GM18951 (cell line): ENCODE data around the gene GRIP1.

Source experiments
- POLR2A ChIP-seq: IDR thresholded peaks from 4 replicates; pipeline ENCODE4 v1.6.1; 2011; ENCODE audit warnings: mild to moderate bottlenecking; ENCODE audit not compliant: insufficient read length, insufficient read depth; ENCODE audit errors: extremely low read depth
- in situ Hi-C: fragments of 300-500 bp; cut with MboI; formaldehyde crosslinking; loops from one replicate; pipeline ENCODE4 v1.12.0; 2022; ENCODE audit warnings: low sequenced_read_pairs, mixed read lengths, inconsistent platforms; ENCODE audit not compliant: unreplicated experiment

Gene GRIP1

GRCh38 chr12:66679461-66680084 is 697 bp upstream of the GRIP1 start:
- in situ Hi-C loops = no loop called here
- no peak for TF ChIP-seq POLR2A

GRCh38 chr12:66676241-66676640 is 2.6 kb downstream of the GRIP1 start:
- in situ Hi-C loops = no loop called here
- no peak for TF ChIP-seq POLR2A

- in situ Hi-C loops = no loop called here
These were observed 4.3 kb downstream of the GRIP1 start for GRCh38 chr12:66674495-66675122.

GRCh38 chr12:66669541-66669940 is 9.3 kb downstream of the GRIP1 start:
- in situ Hi-C loops = no loop called here
- TF ChIP-seq POLR2A = no peak

More at GRCh38 chr12:66674495-66675122, 4.3 kb downstream of the GRIP1 start:
- TF ChIP-seq POLR2A = no peak

- in situ Hi-C loops = no loop called here
- no peak for TF ChIP-seq POLR2A
These were observed 10.6 kb downstream of the GRIP1 start for GRCh38 chr12:66668311-66668710.

GRCh38 chr12:66667906-66668305 is 11.0 kb downstream of the GRIP1 start:
- no peak for TF ChIP-seq POLR2A
- in situ Hi-C loops = no loop called here

GRCh38 chr12:66666481-66666880 is 12.4 kb downstream of the GRIP1 start:
- in situ Hi-C loops = no loop called here
- no peak for TF ChIP-seq POLR2A

- no peak for TF ChIP-seq POLR2A
- in situ Hi-C loops = no loop called here
These were observed 13.4 kb downstream of the GRIP1 start for GRCh38 chr12:66665435-66665985.

DNA sequence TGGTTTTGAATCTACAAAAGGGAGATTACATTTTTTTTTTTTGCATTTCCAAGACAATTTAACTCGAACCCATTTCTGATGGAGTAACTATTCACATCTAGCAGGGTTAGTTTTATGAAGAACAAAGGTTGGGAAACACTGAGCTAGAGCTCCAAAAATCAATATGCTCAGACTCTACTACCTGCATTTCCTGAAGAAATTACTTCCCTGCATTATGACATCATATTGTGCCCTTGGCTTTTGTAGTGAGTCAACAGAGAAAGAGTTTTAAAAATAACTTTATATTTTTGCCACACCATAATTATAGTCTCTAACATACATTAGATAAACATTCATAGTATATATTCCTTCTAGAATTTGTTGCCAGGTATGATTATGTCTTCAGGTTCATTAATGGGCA is 14.8 kb downstream of the GRIP1 start:
- in situ Hi-C loops = no loop called here

DNA sequence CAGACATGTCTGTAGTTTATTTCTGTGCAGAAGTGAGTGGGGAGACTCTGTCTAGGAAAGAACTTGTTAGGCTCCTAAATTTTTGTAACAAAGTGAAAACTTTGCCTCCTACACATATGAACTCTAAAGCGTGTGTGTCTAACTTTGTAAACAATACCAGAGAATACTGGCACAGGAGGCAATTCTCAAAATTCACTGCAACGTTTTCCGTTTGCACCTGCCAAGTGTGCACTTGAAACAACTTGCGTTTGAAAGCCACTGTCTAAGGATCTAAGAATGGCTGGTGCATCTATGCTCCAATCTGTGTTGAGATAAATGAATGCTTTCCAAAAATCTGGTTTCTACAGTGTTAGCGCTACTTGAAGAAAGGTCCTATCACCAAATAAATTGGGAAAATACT is 15.3 kb downstream of the GRIP1 start:
- in situ Hi-C loops = no loop called here
- TF ChIP-seq POLR2A = no peak

More for the DNA sequence above, 14.8 kb downstream of the GRIP1 start:
- TF ChIP-seq POLR2A = no peak

DNA sequence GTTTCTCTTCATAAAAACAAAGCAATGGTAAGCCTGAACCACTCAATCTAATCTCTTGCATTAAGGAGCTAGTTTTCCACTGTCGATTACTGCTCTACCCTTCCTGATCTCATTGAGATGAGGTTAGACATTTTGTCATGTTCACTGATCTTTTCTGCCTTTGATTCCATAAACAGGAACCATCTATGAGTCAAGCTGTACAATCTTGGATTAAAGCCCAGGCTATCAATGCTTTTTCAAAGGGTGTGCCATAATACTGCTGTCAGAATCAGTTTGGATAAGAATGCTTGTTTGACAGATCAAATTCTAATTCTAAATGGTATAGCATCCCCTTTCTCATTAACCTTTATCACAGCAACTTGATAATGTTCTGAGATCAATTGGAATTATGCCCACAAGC is 16.1 kb downstream of the GRIP1 start:
- TF ChIP-seq POLR2A = no peak
- in situ Hi-C loops = no loop called here

DNA sequence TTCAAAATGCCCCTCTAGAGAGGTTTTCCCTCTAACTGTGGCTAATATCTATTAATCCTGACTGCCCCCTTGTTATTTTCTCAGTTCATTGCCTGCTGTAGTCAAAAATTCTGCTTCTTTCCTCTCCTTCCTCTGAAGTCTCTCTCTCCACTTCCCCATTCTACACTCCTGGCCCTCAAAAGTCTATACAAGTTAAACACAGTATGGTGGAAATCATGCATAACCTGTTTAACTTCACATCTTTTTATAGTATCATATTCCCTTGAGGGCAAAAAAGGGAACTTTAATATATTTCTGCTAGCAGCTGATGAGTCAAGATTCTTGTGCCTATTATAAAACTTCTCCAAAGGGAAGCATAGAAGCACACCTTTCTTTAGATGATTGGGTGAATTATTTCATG is 16.7 kb downstream of the GRIP1 start:
- no peak for TF ChIP-seq POLR2A
- in situ Hi-C loops = no loop called here

DNA sequence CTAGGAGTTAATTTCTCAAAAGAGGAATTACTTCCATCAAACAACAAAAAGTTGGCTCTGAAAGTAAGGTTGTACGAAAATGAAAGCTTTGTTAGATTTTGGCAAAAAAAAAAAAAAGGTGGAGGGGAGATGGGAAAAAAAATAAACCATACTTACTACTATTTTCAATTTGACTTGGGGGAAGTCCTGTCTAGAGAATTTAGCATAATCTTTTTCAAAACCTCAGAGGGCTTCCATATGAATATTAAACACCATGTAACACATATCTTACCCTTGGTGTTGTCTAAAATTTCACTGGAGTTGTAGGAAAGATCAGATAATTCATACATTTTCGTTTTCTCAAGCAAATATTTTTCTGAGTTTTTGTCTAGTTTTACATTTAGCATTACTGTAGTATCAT is 17.5 kb downstream of the GRIP1 start:
- in situ Hi-C loops = no loop called here
- TF ChIP-seq POLR2A = no peak

DNA sequence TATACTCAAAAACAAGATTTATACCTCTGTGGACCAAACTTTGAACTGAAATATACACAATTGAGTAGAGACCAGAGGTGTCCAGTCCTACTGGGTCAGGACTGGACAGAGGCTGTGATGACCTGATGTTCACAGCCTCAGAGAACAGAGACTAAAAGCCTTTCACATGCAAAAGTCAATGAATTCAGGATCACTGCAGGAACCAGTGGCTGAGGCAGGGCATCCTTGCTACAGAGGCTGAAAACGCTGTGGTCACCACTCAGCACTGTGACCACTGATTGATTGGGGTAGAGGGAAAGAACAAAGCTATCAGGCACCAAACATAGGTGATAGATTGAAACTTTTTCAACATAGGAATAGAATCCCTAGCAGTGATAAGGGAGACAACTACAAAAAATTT is 25.1 kb downstream of the GRIP1 start:
- in situ Hi-C loops = no loop called here
- TF ChIP-seq POLR2A = no peak
